H1 (cell line): Measurements from ENCODE around the gene LRRC14B. TPM values are rescaled to one million over a fixed set of nuclear protein-coding genes. Genes with fewer than 3 reads are reported as not detected.

Experiments used
- CTCF ChIA-PET: fragments of 300-600 bp; sonication (Branson Sonifier 250); formaldehyde crosslinking; loops from one replicate; lab custom pipeline; 2021; ENCODE audit not compliant: partially characterized antibody; lab: Charles Lee
- POLR2A ChIA-PET: fragments of 300-600 bp; sonication (Branson Sonifier 250); formaldehyde crosslinking; loops from one replicate; lab custom pipeline; 2021; ENCODE audit warnings: inconsistent platforms; ENCODE audit not compliant: partially characterized antibody; lab: Charles Lee
- DNase-seq, 2 experiments: peaks; one replicate each; pipeline versions ENCODE4 v3.0.0 to v3.0.0-alpha.2; 2010 to 2022; ENCODE audit warnings: low spot score in 2 of 2, low read depth in 1 of 2, mixed read lengths in 1 of 2
- FAIRE-seq: peaks from 2 replicates; lab custom pipeline; 2011; peaks lifted over from hg19 to GRCh38; lab: Jason Lieb, UNC
- H2AFZ ChIP-seq: 2 replicates; pipeline ENCODE4 v1.8.1; 2012; ENCODE audit warnings: low read length, inconsistent platforms
- H2AK5ac ChIP-seq: 2 replicates; pipeline ENCODE4 v1.6.1; 2013; ENCODE audit warnings: low read depth, low read length
- H2BK120ac ChIP-seq: replicated peaks from 2 replicates; pipeline ENCODE3; 2013; ENCODE audit warnings: low read depth, low read length, inconsistent platforms
- H2BK12ac ChIP-seq: 2 replicates; pipeline ENCODE4 v1.6.1; 2013; ENCODE audit warnings: low read depth, low read length
- H2BK15ac ChIP-seq: 2 replicates; pipeline ENCODE4 v1.6.1; 2013; ENCODE audit warnings: low read length
- H2BK20ac ChIP-seq: 2 replicates; pipeline ENCODE4 v1.6.1; 2013; ENCODE audit warnings: low read length
- H2BK5ac ChIP-seq: 2 replicates; pipeline ENCODE4 v1.6.1; 2013; ENCODE audit warnings: low read depth, low read length
- H3K14ac ChIP-seq: 2 replicates; pipeline ENCODE4 v1.6.1; 2013; ENCODE audit warnings: inconsistent platforms; ENCODE audit not compliant: insufficient read length
- H3K18ac ChIP-seq: 2 replicates; pipeline ENCODE4 v1.6.1; 2013; ENCODE audit warnings: low read length; ENCODE audit errors: extremely low read depth
- H3K23ac ChIP-seq: 2 replicates; pipeline ENCODE4 v1.6.1; 2013; ENCODE audit warnings: inconsistent platforms; ENCODE audit not compliant: insufficient read length
- H3K23me2 ChIP-seq: 2 replicates; pipeline ENCODE4 v1.6.1; 2013; ENCODE audit warnings: low read depth, low read length
- H3K27ac ChIP-seq: 2 replicates; pipeline ENCODE4 v1.6.1; 2011; ENCODE audit warnings: low read depth, low read length, inconsistent platforms
- H3K27me3 ChIP-seq, 4 experiments: replicated peaks in 1 of 4; 1 replicate in 1 of 4; 2 replicates in 3 of 4; pipeline versions ENCODE4 v1.6.1 to v1.8.1; 2011 to 2013; ENCODE audit warnings: low read length in 3 of 4, mild to moderate bottlenecking in 3 of 4, inconsistent platforms in 2 of 4, mixed read lengths in 2 of 4, moderate library complexity in 1 of 4; ENCODE audit not compliant: control insufficient read depth in 3 of 4, insufficient read depth in 3 of 4; ENCODE audit errors: extremely low read depth in 1 of 4
- H3K36me3 ChIP-seq, 4 experiments: 2 replicates each; pipeline versions ENCODE4 v1.6.1 to v1.8.1; 2011 to 2013; ENCODE audit warnings: mild to moderate bottlenecking in 4 of 4, low read length in 3 of 4, moderate library complexity in 2 of 4, control low read depth in 1 of 4, inconsistent platforms in 1 of 4; ENCODE audit not compliant: insufficient read depth in 4 of 4, control insufficient read depth in 2 of 4
- H3K4ac ChIP-seq: replicated peaks from 2 replicates; pipeline ENCODE3; 2013; ENCODE audit warnings: low read length, low read depth, mixed read lengths, inconsistent platforms; ENCODE audit not compliant: insufficient read length
- H3K4me1 ChIP-seq, 4 experiments: replicated peaks in 1 of 4; 1 replicate in 1 of 4; 2 replicates in 3 of 4; pipeline versions ENCODE4 v1.6.1 to v1.8.1; 2011 to 2013; ENCODE audit warnings: low read length in 3 of 4, inconsistent platforms in 2 of 4, mixed read lengths in 1 of 4; ENCODE audit not compliant: insufficient read depth in 4 of 4, control insufficient read depth in 3 of 4
- H3K4me2 ChIP-seq, 2 experiments: 2 replicates each; pipeline versions ENCODE4 v1.6.1 to v1.8.1; 2011 to 2013; ENCODE audit warnings: low read depth in 2 of 2, low read length in 2 of 2, control low read depth in 1 of 2, inconsistent platforms in 1 of 2, mild to moderate bottlenecking in 1 of 2; ENCODE audit not compliant: insufficient read depth in 1 of 2
- H3K4me3 ChIP-seq, 4 experiments: fragments of 200-600, 300-600 bp in 1 of 4; sonication (generic), shearing (Covaris generic), sonication (Bioruptor Twin) in 1 of 4; 2 replicates each; pipeline versions ENCODE4 v1.5.1 to v1.8.1; 2011 to 2016; ENCODE audit warnings: low read length in 4 of 4, low read depth in 3 of 4, control low read depth in 2 of 4, inconsistent platforms in 2 of 4, mild to moderate bottlenecking in 2 of 4, mixed read lengths in 1 of 4, moderate library complexity in 1 of 4; ENCODE audit not compliant: insufficient read depth in 2 of 4; ENCODE audit errors: extremely low read depth in 1 of 4
- H3K56ac ChIP-seq: replicated peaks from 2 replicates; pipeline ENCODE3; 2013; ENCODE audit warnings: low read depth, mild to moderate bottlenecking, mixed read lengths, low read length, inconsistent platforms; ENCODE audit not compliant: insufficient read length
- H3K79me1 ChIP-seq: 2 replicates; pipeline ENCODE4 v1.6.1; 2013; ENCODE audit warnings: low read depth, low read length, control low read depth
- H3K79me2 ChIP-seq, 2 experiments: 2 replicates each; pipeline versions ENCODE4 v1.6.1 to v1.8.1; 2012 to 2013; ENCODE audit warnings: low read length in 2 of 2, mild to moderate bottlenecking in 2 of 2, inconsistent platforms in 1 of 2; ENCODE audit not compliant: insufficient read depth in 2 of 2, control insufficient read depth in 1 of 2
- H3K9ac ChIP-seq, 4 experiments: replicated peaks in 1 of 4; 1 replicate in 1 of 4; 2 replicates in 3 of 4; pipeline versions ENCODE4 v1.6.1 to v1.8.1; 2011 to 2013; ENCODE audit warnings: low read depth in 3 of 4, low read length in 3 of 4, control low read depth in 2 of 4, mild to moderate bottlenecking in 2 of 4, moderate library complexity in 2 of 4, inconsistent platforms in 1 of 4; ENCODE audit errors: extremely low read depth in 1 of 4
- H3K9me3 ChIP-seq, 2 experiments: 2 replicates each; pipeline versions ENCODE4 v1.6.1 to v1.8.1; 2012 to 2013; ENCODE audit warnings: mild to moderate bottlenecking in 2 of 2, moderate library complexity in 2 of 2, control low read depth in 1 of 2, inconsistent platforms in 1 of 2, low read depth in 1 of 2, low read length in 1 of 2, mixed read lengths in 1 of 2; ENCODE audit not compliant: insufficient read depth in 2 of 2
- H4K20me1 ChIP-seq, 2 experiments: replicated peaks in 1 of 2; 2 replicates each; pipeline versions ENCODE3 to v1.8.1; 2011 to 2013; ENCODE audit warnings: inconsistent platforms in 2 of 2, low read length in 2 of 2, mild to moderate bottlenecking in 1 of 2; ENCODE audit not compliant: insufficient read depth in 2 of 2, control insufficient read depth in 1 of 2
- H4K5ac ChIP-seq: 2 replicates; pipeline ENCODE4 v1.6.1; 2013; ENCODE audit warnings: low read length, low read depth, mixed read lengths, inconsistent platforms; ENCODE audit not compliant: insufficient read length
- H4K8ac ChIP-seq: 2 replicates; pipeline ENCODE4 v1.8.0; 2013; ENCODE audit warnings: mild to moderate bottlenecking, moderate library complexity, low read length, inconsistent platforms; ENCODE audit not compliant: insufficient read depth; ENCODE audit errors: extremely low read depth
- H4K91ac ChIP-seq: replicated peaks from 2 replicates; pipeline ENCODE3; 2013; ENCODE audit warnings: low read length, mixed read lengths, inconsistent platforms; ENCODE audit not compliant: insufficient read length
- ATF3 ChIP-seq: IDR thresholded peaks from 2 replicates; pipeline ENCODE4 v1.6.1; 2011; ENCODE audit warnings: low read depth, mild to moderate bottlenecking, low read length; ENCODE audit not compliant: insufficient read depth
- TAF1 ChIP-seq: IDR thresholded peaks from 2 replicates; pipeline ENCODE4 v1.6.1; 2011; ENCODE audit warnings: mild to moderate bottlenecking, low read depth, low read length
- WGBS, 2 experiments: shearing (Covaris generic) in 1 of 2; methylation state at CpG; one replicate each; pipeline versions ENCODE4 v1.1.6 to v1.1.7; 2013 to 2015; ENCODE audit warnings: low lambda C conversion rate in 2 of 2, mixed read lengths in 2 of 2, inconsistent platforms in 1 of 2, low coverage in 1 of 2, missing lambda C conversion rate in 1 of 2; ENCODE audit not compliant: insufficient replicate concordance in 2 of 2, insufficient coverage in 1 of 2, insufficient read length in 1 of 2; ENCODE audit errors: extremely low coverage in 1 of 2, missing lambda C conversion rate in 1 of 2; 5-methylcytosine and 5-hydroxymethylcytosine counted together
- polyA plus RNA-seq, 7 experiments: library from polyadenylated mRNA; depleted of rRNA in 3 of 7; stranded (reverse) in 5 of 7; unstranded in 2 of 7; fragments of >200 nt in 5 of 7; fragments of 200-250 nt in 2 of 7; gene quantifications; 1 replicate in 5 of 7; 2 replicates in 1 of 7; 4 replicates in 1 of 7; pipeline versions ENCODE4 v1.2.1 to v1.2.3, GENCODE V29; 2011 to 2013; ENCODE audit warnings: missing spikeins in 2 of 7, mixed read lengths in 2 of 7
- total RNA-seq: library from RNA; stranded (reverse); fragmentation: NEBNext Ultra II Directional; extraction: Animal tissue kit (Norgen Biotek cat#: 25700); gene quantifications from 2 replicates; pipeline ENCODE4 v1.2.1, GENCODE V29; 2021

The LRRC14B gene
- total and polyA plus RNA-seq, 2 of the 8 experiments (the other 6 are each of a cell fraction or from before 2014, with no cell fraction given): not detected

- no peak overlapping the region for H3K4me2 ChIP-seq
- POLR2A ChIA-PET: interaction anchor here (1.0 kb wide), 1 partner anchor 58 kb away, joined by 3 read pairs; no protein-coding TSS in a partner anchor
These were observed 41.4 kb upstream of the LRRC14B start for GRCh38 chr5:149745-150485.

More at GRCh38 chr5:149745-150485, 41.4 kb upstream of the LRRC14B start:
- H3K4ac ChIP-seq: no peak overlapping the region
- H3K56ac ChIP-seq: no peak overlapping the region
- CTCF ChIA-PET: no interaction called here
- no peak overlapping the region for H2BK5ac ChIP-seq
- H3K79me2 ChIP-seq: no peaks in the 10 kb centered on the region
- no peak overlapping the region for H3K4me3 ChIP-seq
- H2BK20ac ChIP-seq: no peak overlapping the region
- H2BK12ac ChIP-seq: no peak overlapping the region
- no peak for TF ChIP-seq ATF3
- no peak for TF ChIP-seq TAF1
- no peak for DNase-seq
- H3K23ac ChIP-seq: no peak overlapping the region
- H4K91ac ChIP-seq: no peak overlapping the region
- H2BK15ac ChIP-seq: no peak overlapping the region
- no peak overlapping the region for H4K8ac ChIP-seq
- no peaks in the 10 kb centered on the region for H3K27me3 ChIP-seq
- H2AK5ac ChIP-seq: no peak overlapping the region
- no peak overlapping the region for H2BK120ac ChIP-seq
- H3K36me3 ChIP-seq: peaks cover 5 to 65% (median 30%) of the 10 kb centered on the region in 4 experiments; a peak in 7 of 8 replicates
- H3K23me2 ChIP-seq: no peaks in the 10 kb centered on the region
- WGBS, 2 experiments: 92% methylated on average over 6 of the region's 6 CpGs; no CpG with 5 or more reads in 1 of the 2 experiments
- no peak overlapping the region for H3K27ac ChIP-seq
- no peak overlapping the region for H3K18ac ChIP-seq
- FAIRE-seq: no peak
- H3K14ac ChIP-seq: no peak overlapping the region
- peaks cover 0 to 2% (median 0%) of the 10 kb centered on the region in 4 experiments; a peak in 1 of 7 replicates for H3K4me1 ChIP-seq
- no peak overlapping the region for H3K9ac ChIP-seq
- H2AFZ ChIP-seq: no peak overlapping the region
- peaks cover 0 to 1% of the 10 kb centered on the region in 2 experiments for H4K20me1 ChIP-seq
- H3K9me3 ChIP-seq: peaks cover 8 to 18% of the 10 kb centered on the region in 2 experiments; a peak in 3 of 4 replicates
- H4K5ac ChIP-seq: no peak overlapping the region
- no peaks in the 10 kb centered on the region for H3K79me1 ChIP-seq
